Measurements from ENCODE around the gene C10orf53.

Gene C10orf53

GRCh38 chr10:49655099-49655498, 24.4 kb upstream of the C10orf53 start:
- Histone ChIP-seq H3K27me3 (ENCODE audit: insufficient read depth, poor library complexity, severe bottlenecking) (no peaks in the 10 kb centered on the region), H3K4me3 (replicated peaks; ENCODE audit: insufficient read depth, low read length) (no peak overlapping the region), H3K27ac (replicated peaks) (no peak overlapping the region)
- DNase-seq (ENCODE audit: low read depth in 1 of 2, low spot score in 1 of 2), result no peak
- TF ChIP-seq GABPA (IDR thresholded peaks at IDR 0.05; ENCODE audit: low read depth), result no peak
- TF ChIP-seq CTCF (IDR thresholded peaks at IDR 0.05; ENCODE audit: insufficient read depth, low read length), result no peak
- no peak for TF ChIP-seq POLR2AphosphoS5 (IDR thresholded peaks at IDR 0.05; ENCODE audit: low read depth)
- no peak for TF ChIP-seq REST (IDR thresholded peaks at IDR 0.05; ENCODE audit: insufficient replicate concordance, low read depth)
- no peak for TF ChIP-seq SPI1 (IDR thresholded peaks at IDR 0.05; ENCODE audit: borderline replicate concordance, low read depth)

- TF ChIP-seq CTCF (IDR thresholded peaks at IDR 0.05; ENCODE audit: insufficient read depth, low read length), result no peak
- TF ChIP-seq REST (IDR thresholded peaks at IDR 0.05; ENCODE audit: insufficient replicate concordance, low read depth), result no peak
- TF ChIP-seq GABPA (IDR thresholded peaks at IDR 0.05; ENCODE audit: low read depth), result no peak
- TF ChIP-seq SPI1 (IDR thresholded peaks at IDR 0.05; ENCODE audit: borderline replicate concordance, low read depth), result no peak
- no peak for TF ChIP-seq POLR2AphosphoS5 (IDR thresholded peaks at IDR 0.05; ENCODE audit: low read depth)
- Histone ChIP-seq H3K27me3 (ENCODE audit: insufficient read depth, poor library complexity, severe bottlenecking) (no peaks in the 10 kb centered on the region), H3K4me3 (replicated peaks; ENCODE audit: insufficient read depth, low read length) (no peak overlapping the region), H3K27ac (replicated peaks) (no peak overlapping the region)
- no peak for DNase-seq (ENCODE audit: low read depth in 1 of 2, low spot score in 1 of 2)
These were observed 22.5 kb upstream of the C10orf53 start for GRCh38 chr10:49656845-49657493.

GRCh38 chr10:49657606-49658005, 21.8 kb upstream of the C10orf53 start:
- no peak overlapping the region for H3K4me3 ChIP-seq (replicated peaks; ENCODE audit: insufficient read depth, low read length)
- DNase-seq (ENCODE audit: low read depth in 1 of 2, low spot score in 1 of 2), result no peak
- H3K27ac ChIP-seq (replicated peaks), result no peak overlapping the region
- TF ChIP-seq GABPA (IDR thresholded peaks at IDR 0.05; ENCODE audit: low read depth), result no peak
- no peak for TF ChIP-seq POLR2AphosphoS5 (IDR thresholded peaks at IDR 0.05; ENCODE audit: low read depth)
- TF ChIP-seq REST (IDR thresholded peaks at IDR 0.05; ENCODE audit: insufficient replicate concordance, low read depth), result no peak
- TF ChIP-seq SPI1 (IDR thresholded peaks at IDR 0.05; ENCODE audit: borderline replicate concordance, low read depth), result no peak
- no peak for TF ChIP-seq CTCF (IDR thresholded peaks at IDR 0.05; ENCODE audit: insufficient read depth, low read length)
- no peaks in the 10 kb centered on the region for H3K27me3 ChIP-seq (ENCODE audit: insufficient read depth, poor library complexity, severe bottlenecking)
